Muscle layer of colon (tissue), 2 donors: ENCODE measurements around the gene BORCS6.
"Not testable (repeated sequence)": the region's sequence is repeated elsewhere in the genome, so short reads cannot be mapped to it uniquely, and the experiment has no call there.

ENCODE experiments used
- H3K27ac ChIP-seq: one replicate; pipeline ENCODE4 v1.7.0; 2013; ENCODE audit warnings: low read depth, mild to moderate bottlenecking, low read length, moderate library complexity
- H3K27me3 ChIP-seq, 2 donors: one replicate each; pipeline ENCODE4 v1.7.0; 2013; ENCODE audit warnings: low read length in 2 of 2, mild to moderate bottlenecking in 2 of 2; ENCODE audit not compliant: insufficient read depth in 2 of 2, control insufficient read depth in 1 of 2
- H3K36me3 ChIP-seq: one replicate; pipeline ENCODE4 v1.7.0; 2013; ENCODE audit warnings: mild to moderate bottlenecking, low read length; ENCODE audit not compliant: insufficient read depth
- H3K4me1 ChIP-seq: one replicate; pipeline ENCODE4 v1.7.0; 2013; ENCODE audit warnings: mild to moderate bottlenecking, low read length; ENCODE audit not compliant: insufficient read depth
- H3K4me3 ChIP-seq, 2 donors: one replicate each; pipeline ENCODE4 v1.7.0; 2013; ENCODE audit warnings: low read length in 2 of 2, low read depth in 1 of 2, mild to moderate bottlenecking in 1 of 2, moderate library complexity in 1 of 2
- H3K9ac ChIP-seq: one replicate; pipeline ENCODE4 v1.7.0; 2013; ENCODE audit warnings: low read length
- H3K9me3 ChIP-seq: one replicate; pipeline ENCODE4 v1.7.0; 2013; ENCODE audit warnings: mild to moderate bottlenecking, low read length
- donor health status: abdominal sarcoma.
- donor health status: Adenocarcinoma of cecum.

BORCS6 gene

GRCh38 chr17:8176998-8177731 is 12.8 kb downstream of the BORCS6 start:
- Histone ChIP-seq H3K4me1 (peaks cover 32% of the 10 kb centered on the region), H3K4me3 (peak overlapping the region; percentile 58 to 83), H3K27ac (peak overlapping the region; percentile 89), H3K36me3 (no peaks in the 10 kb centered on the region), H3K27me3 (no peaks in the 10 kb centered on the region), H3K9me3 (no peaks in the 10 kb centered on the region), H3K9ac (peak overlapping the region; percentile 72)

GRCh38 chr17:8176197-8176940 is 13.6 kb downstream of the BORCS6 start, which contains the start of gene TMEM107:
Gene TMEM107 (minus strand): TSS chr17:8176380. CDS start chr17:8176286, 94 bp downstream.
- Histone ChIP-seq H3K4me3 (peak within 1 kb of the TSS; percentile 58 to 83), H3K27me3 (no peaks in the 10 kb centered on the region), H3K4me1 (peaks cover 32% of the 10 kb centered on the region), H3K36me3 (no peaks in the 10 kb centered on the region), H3K9me3 (no peaks in the 10 kb centered on the region), H3K27ac (peak within 1 kb of the TSS; percentile 89), H3K9ac (peak within 1 kb of the TSS; percentile 72)

- Histone ChIP-seq H3K4me1 (peaks cover 32% of the 10 kb centered on the region), H3K9ac (peak overlapping the region; percentile 72), H3K27ac (peak overlapping the region; percentile 89), H3K4me3 (peak overlapping the region; percentile 58 to 83), H3K27me3 (no peaks in the 10 kb centered on the region), H3K9me3 (no peaks in the 10 kb centered on the region), H3K36me3 (no peaks in the 10 kb centered on the region)
These were observed 14.2 kb downstream of the BORCS6 start for GRCh38 chr17:8175795-8176196.

GRCh38 chr17:8173871-8174322 is 16.1 kb downstream of the BORCS6 start:
- H3K4me3 ChIP-seq = peak overlapping the region in 1 of 2 donors; percentile 53
- peak overlapping the region; percentile 86 for H3K27ac ChIP-seq
- no peak overlapping the region for H3K9ac ChIP-seq
- H3K9me3 ChIP-seq = no peaks in the 10 kb centered on the region
- H3K27me3 ChIP-seq = no peaks in the 10 kb centered on the region
- H3K4me1 ChIP-seq = peaks cover 32% of the 10 kb centered on the region
- H3K36me3 ChIP-seq = no peaks in the 10 kb centered on the region

GRCh38 chr17:8173056-8173870 is 16.7 kb downstream of the BORCS6 start:
- Histone ChIP-seq H3K4me3 (peak overlapping the region; percentile 10 to 53), H3K4me1 (peaks cover 32% of the 10 kb centered on the region), H3K27ac (peak overlapping the region; percentile 86), H3K9ac (peak overlapping the region; percentile 41), H3K9me3 (no peaks in the 10 kb centered on the region), H3K36me3 (no peaks in the 10 kb centered on the region), H3K27me3 (no peaks in the 10 kb centered on the region)

GRCh38 chr17:8170186-8170585 is 19.8 kb downstream of the BORCS6 start:
- peaks cover 17% of the 10 kb centered on the region for H3K4me1 ChIP-seq
- H3K36me3 ChIP-seq, H3K9ac ChIP-seq, H3K27ac ChIP-seq, H3K9me3 ChIP-seq, H3K4me3 ChIP-seq, H3K27me3 ChIP-seq: not testable (repeated sequence)

GRCh38 chr17:8167526-8167925 is 22.5 kb downstream of the BORCS6 start:
- H3K9ac ChIP-seq = no peak overlapping the region
- H3K4me3 ChIP-seq = no peak overlapping the region
- peaks cover 19% of the 10 kb centered on the region for H3K4me1 ChIP-seq
- H3K9me3 ChIP-seq = no peaks in the 10 kb centered on the region
- no peaks in the 10 kb centered on the region for H3K36me3 ChIP-seq
- H3K27me3 ChIP-seq = no peaks in the 10 kb centered on the region
- no peak overlapping the region for H3K27ac ChIP-seq

- Histone ChIP-seq H3K27ac (no peak overlapping the region), H3K36me3 (no peaks in the 10 kb centered on the region), H3K9me3 (no peaks in the 10 kb centered on the region), H3K4me1 (peaks cover 19% of the 10 kb centered on the region), H3K27me3 (no peaks in the 10 kb centered on the region), H3K4me3 (no peak overlapping the region), H3K9ac (no peak overlapping the region)
These were observed 23.2 kb downstream of the BORCS6 start for GRCh38 chr17:8166731-8167130.

- Histone ChIP-seq H3K4me1 (peaks cover 32% of the 10 kb centered on the region), H3K9ac (peak overlapping the region; percentile 68), H3K4me3 (no peak overlapping the region)
These were observed 25.2 kb downstream of the BORCS6 start for GRCh38 chr17:8164815-8165131.

GRCh38 chr17:8163978-8164814 is 25.8 kb downstream of the BORCS6 start:
- no peaks in the 10 kb centered on the region for H3K27me3 ChIP-seq
- H3K4me3 ChIP-seq = no peak overlapping the region
- peaks cover 37% of the 10 kb centered on the region for H3K4me1 ChIP-seq
- H3K27ac ChIP-seq = peak overlapping the region; percentile 96
- no peaks in the 10 kb centered on the region for H3K9me3 ChIP-seq
- H3K9ac ChIP-seq = peak overlapping the region; percentile 68
- H3K36me3 ChIP-seq = peaks cover 24% of the 10 kb centered on the region

More at GRCh38 chr17:8164815-8165131, 25.2 kb downstream of the BORCS6 start:
- Histone ChIP-seq H3K27ac (peak overlapping the region; percentile 96), H3K9me3 (no peaks in the 10 kb centered on the region), H3K27me3 (no peaks in the 10 kb centered on the region), H3K36me3 (peaks cover 18% of the 10 kb centered on the region)
